B cell (primary cell): ENCODE results near the gene TEX261.

ENCODE experiments used
- CTCF ChIP-seq: fragments of 200-600 bp; IDR thresholded peaks from one replicate; pipeline ENCODE4 v1.8.0; 2022; ENCODE audit warnings: antibody characterized with exemption, mild to moderate bottlenecking
- EZH2 ChIP-seq: IDR thresholded peaks from 2 replicates; pipeline ENCODE4 v1.6.1; 2012; ENCODE audit warnings: borderline replicate concordance, low read depth, mild to moderate bottlenecking, moderate library complexity, low read length; ENCODE audit not compliant: insufficient read depth, poor library complexity, severe bottlenecking

- no peak for TF ChIP-seq CTCF
- TF ChIP-seq EZH2 = no peak
These were observed 9.4 kb downstream of the TEX261 start for GRCh38 chr2:70985283-70985688.
